Measurements from ENCODE around the gene SCLT1.

DNA sequence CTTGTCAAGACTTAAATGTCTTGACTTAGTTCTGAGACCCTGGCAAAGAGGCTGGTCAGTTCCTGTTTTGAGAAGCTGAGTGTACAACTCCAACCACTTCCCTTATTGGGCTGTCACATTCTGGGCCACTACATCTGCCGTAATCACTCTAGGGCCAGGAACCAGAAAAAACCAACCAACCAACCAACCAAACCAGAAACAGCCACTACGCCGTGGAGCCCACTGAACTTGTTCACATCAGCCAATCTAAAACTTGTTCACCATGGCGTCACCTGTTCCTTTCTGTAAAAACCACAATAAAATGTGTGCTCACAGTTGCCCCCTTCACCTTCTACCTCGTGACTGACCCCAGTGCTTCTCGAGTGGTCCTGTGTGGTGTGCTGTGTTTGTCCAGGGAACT lies 176.5 kb downstream of the SCLT1 start:
- no peak for TF ChIP-seq CEBPB (IDR thresholded peaks at IDR 0.05)
- TF ChIP-seq, protein P1, sequence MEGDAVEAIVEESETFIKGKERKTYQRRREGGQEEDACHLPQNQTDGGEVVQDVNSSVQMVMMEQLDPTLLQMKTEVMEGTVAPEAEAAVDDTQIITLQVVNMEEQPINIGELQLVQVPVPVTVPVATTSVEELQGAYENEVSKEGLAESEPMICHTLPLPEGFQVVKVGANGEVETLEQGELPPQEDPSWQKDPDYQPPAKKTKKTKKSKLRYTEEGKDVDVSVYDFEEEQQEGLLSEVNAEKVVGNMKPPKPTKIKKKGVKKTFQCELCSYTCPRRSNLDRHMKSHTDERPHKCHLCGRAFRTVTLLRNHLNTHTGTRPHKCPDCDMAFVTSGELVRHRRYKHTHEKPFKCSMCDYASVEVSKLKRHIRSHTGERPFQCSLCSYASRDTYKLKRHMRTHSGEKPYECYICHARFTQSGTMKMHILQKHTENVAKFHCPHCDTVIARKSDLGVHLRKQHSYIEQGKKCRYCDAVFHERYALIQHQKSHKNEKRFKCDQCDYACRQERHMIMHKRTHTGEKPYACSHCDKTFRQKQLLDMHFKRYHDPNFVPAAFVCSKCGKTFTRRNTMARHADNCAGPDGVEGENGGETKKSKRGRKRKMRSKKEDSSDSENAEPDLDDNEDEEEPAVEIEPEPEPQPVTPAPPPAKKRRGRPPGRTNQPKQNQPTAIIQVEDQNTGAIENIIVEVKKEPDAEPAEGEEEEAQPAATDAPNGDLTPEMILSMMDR (IDR thresholded peaks at IDR 0.05) = no peak
- no peak for TF ChIP-seq POLR2A (IDR thresholded peaks at IDR 0.05; ENCODE audit: low read length)
- TF ChIP-seq HDAC2 (IDR thresholded peaks at IDR 0.05) = no peak
- TF ChIP-seq SMC3 (IDR thresholded peaks at IDR 0.05) = no peak
- no peak for TF ChIP-seq MYC (IDR thresholded peaks at IDR 0.05; ENCODE audit: borderline replicate concordance, low read length)
- TF ChIP-seq, protein P2, sequence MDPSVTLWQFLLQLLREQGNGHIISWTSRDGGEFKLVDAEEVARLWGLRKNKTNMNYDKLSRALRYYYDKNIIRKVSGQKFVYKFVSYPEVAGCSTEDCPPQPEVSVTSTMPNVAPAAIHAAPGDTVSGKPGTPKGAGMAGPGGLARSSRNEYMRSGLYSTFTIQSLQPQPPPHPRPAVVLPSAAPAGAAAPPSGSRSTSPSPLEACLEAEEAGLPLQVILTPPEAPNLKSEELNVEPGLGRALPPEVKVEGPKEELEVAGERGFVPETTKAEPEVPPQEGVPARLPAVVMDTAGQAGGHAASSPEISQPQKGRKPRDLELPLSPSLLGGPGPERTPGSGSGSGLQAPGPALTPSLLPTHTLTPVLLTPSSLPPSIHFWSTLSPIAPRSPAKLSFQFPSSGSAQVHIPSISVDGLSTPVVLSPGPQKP (IDR thresholded peaks at IDR 0.05; ENCODE audit: low read depth, low read length) = no peak
- no peak for TF ChIP-seq JUN (IDR thresholded peaks at IDR 0.05)
- no peak for TF ChIP-seq RARB (CRISPR knock-in tag; IDR thresholded peaks at IDR 0.05)
- no peak for TF ChIP-seq MAX (IDR thresholded peaks at IDR 0.05)
- TF ChIP-seq EP300 (IDR thresholded peaks at IDR 0.05) = no peak
- TF ChIP-seq, protein P3, sequence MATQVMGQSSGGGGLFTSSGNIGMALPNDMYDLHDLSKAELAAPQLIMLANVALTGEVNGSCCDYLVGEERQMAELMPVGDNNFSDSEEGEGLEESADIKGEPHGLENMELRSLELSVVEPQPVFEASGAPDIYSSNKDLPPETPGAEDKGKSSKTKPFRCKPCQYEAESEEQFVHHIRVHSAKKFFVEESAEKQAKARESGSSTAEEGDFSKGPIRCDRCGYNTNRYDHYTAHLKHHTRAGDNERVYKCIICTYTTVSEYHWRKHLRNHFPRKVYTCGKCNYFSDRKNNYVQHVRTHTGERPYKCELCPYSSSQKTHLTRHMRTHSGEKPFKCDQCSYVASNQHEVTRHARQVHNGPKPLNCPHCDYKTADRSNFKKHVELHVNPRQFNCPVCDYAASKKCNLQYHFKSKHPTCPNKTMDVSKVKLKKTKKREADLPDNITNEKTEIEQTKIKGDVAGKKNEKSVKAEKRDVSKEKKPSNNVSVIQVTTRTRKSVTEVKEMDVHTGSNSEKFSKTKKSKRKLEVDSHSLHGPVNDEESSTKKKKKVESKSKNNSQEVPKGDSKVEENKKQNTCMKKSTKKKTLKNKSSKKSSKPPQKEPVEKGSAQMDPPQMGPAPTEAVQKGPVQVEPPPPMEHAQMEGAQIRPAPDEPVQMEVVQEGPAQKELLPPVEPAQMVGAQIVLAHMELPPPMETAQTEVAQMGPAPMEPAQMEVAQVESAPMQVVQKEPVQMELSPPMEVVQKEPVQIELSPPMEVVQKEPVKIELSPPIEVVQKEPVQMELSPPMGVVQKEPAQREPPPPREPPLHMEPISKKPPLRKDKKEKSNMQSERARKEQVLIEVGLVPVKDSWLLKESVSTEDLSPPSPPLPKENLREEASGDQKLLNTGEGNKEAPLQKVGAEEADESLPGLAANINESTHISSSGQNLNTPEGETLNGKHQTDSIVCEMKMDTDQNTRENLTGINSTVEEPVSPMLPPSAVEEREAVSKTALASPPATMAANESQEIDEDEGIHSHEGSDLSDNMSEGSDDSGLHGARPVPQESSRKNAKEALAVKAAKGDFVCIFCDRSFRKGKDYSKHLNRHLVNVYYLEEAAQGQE (IDR thresholded peaks at IDR 0.05) = no peak
- TF ChIP-seq CBX2 (IDR thresholded peaks at IDR 0.05; ENCODE audit: borderline replicate concordance, low read depth) = no peak
- no peak for TF ChIP-seq POLR2AphosphoS2 (conservative IDR thresholded peaks at IDR 0.05; ENCODE audit: low read length)

Data from A549 (cell line).